HG03097 (cell line): ENCODE data around the gene ATP8B3.

Experiments used
- ATAC-seq: cut with Tn5 transposase; IDR thresholded peaks from one replicate; pipeline ENCODE4 v1.9.1; 2021; ENCODE audit not compliant: unreplicated experiment, low FRiP score

The ATP8B3 gene

GRCh38 chr19:1811942-1812425 is at the start of gene ATP8B3:
ATP8B3 (minus strand) TSS chr19:1812276; CDS start chr19:1811736, 540 bp downstream.
- peak; percentile 2 for ATAC-seq

GRCh38 chr19:1861599-1862031 is 49.5 kb upstream of the ATP8B3 start:
- ATAC-seq = no peak

- no peak for ATAC-seq
Observed at GRCh38 chr19:1860821-1861598, 48.9 kb upstream of the ATP8B3 start.

- ATAC-seq = no peak
Observed at GRCh38 chr19:1860042-1860775, 48.1 kb upstream of the ATP8B3 start.

GRCh38 chr19:1859331-1859781 is 47.3 kb upstream of the ATP8B3 start:
- ATAC-seq = no peak

GRCh38 chr19:1858412-1859081 is 46.5 kb upstream of the ATP8B3 start:
- ATAC-seq = no peak

GRCh38 chr19:1857648-1858326 is 45.7 kb upstream of the ATP8B3 start:
- ATAC-seq = no peak

GRCh38 chr19:1856698-1857603 is 44.9 kb upstream of the ATP8B3 start:
- no peak for ATAC-seq

GRCh38 chr19:1856345-1856697 is 44.2 kb upstream of the ATP8B3 start:
- no peak for ATAC-seq

GRCh38 chr19:1855828-1856255 is 43.8 kb upstream of the ATP8B3 start:
- ATAC-seq = no peak

GRCh38 chr19:1855040-1855827 is 43.2 kb upstream of the ATP8B3 start:
- ATAC-seq = peak; percentile 36

- no peak for ATAC-seq
Observed at GRCh38 chr19:1854542-1855039, 42.5 kb upstream of the ATP8B3 start.

- no peak for ATAC-seq
Observed at GRCh38 chr19:1854039-1854541, 42.0 kb upstream of the ATP8B3 start.

GRCh38 chr19:1853295-1854038 is 41.4 kb upstream of the ATP8B3 start:
- ATAC-seq = no peak

GRCh38 chr19:1852581-1853128 is 40.6 kb upstream of the ATP8B3 start:
- no peak for ATAC-seq

GRCh38 chr19:1851654-1852580 is 39.8 kb upstream of the ATP8B3 start:
- ATAC-seq = no peak
